NT2/D1 (cell line): ENCODE data around the gene GPRC5C.

Experiments used
- SUZ12 ChIP-seq: IDR thresholded peaks from 2 replicates; pipeline ENCODE4 v1.6.1; 2011; ENCODE audit not compliant: insufficient read length, insufficient read depth; ENCODE audit errors: extremely low read depth
- YY1 ChIP-seq: IDR thresholded peaks from 2 replicates; pipeline ENCODE4 v1.6.1; 2011; ENCODE audit not compliant: insufficient read length, insufficient read depth
- ZNF274 ChIP-seq: IDR thresholded peaks from 2 replicates; pipeline ENCODE4 v1.6.1; 2011; ENCODE audit warnings: mild to moderate bottlenecking, low read depth, low read length

DNA sequence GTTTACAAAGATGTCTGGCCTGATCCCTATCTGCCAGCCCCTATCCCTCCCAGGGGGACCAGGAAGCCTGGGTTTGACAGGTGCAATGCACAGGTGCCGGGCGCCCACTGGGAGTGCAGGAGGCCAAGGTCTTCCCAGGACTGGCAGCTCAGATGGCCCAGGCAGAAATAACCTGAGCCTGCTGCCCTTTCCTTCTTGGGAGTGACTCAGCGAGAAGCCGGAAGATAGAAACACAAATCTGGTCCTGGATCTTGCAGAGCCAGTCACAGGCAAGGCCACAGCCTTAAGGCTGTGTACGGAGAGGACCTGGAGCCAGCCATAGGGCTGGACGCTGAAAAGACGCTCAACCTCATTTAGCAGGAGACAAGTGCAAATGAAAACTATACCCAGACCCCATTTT, 36.9 kb upstream of the GPRC5C start:
- no peak for TF ChIP-seq SUZ12
- TF ChIP-seq YY1, result no peak
- no peak for TF ChIP-seq ZNF274
